GM23338 (cell line): ENCODE data around the gene INO80. TPM values are rescaled to one million over a fixed set of nuclear protein-coding genes. Genes with fewer than 3 reads are reported as not detected.

Source experiments
- ATAC-seq: fragments of 200-7000 bp; cut with Tn5 transposase; 3 replicates; pipeline ENCODE4 v1.9.1; 2020
- DNase-seq: peaks from one replicate; pipeline ENCODE4 v3.0.0-alpha.2; 2015; ENCODE audit warnings: low spot score
- H2AFZ ChIP-seq: fragments of 200-600 bp; sonication (generic); 2 replicates; pipeline ENCODE4 v1.8.0; 2016; ENCODE audit warnings: antibody characterized with exemption, mild to moderate bottlenecking, moderate library complexity
- H3F3A ChIP-seq: fragments of 200-600 bp; sonication (generic); replicated peaks from 2 replicates; pipeline ENCODE4 v1.8.0; 2017; ENCODE audit warnings: antibody characterized with exemption, mixed run types, low read depth
- H3K27ac ChIP-seq: fragments of 200-600 bp; sonication (generic); 2 replicates; pipeline ENCODE4 v1.6.1; 2016; ENCODE audit warnings: low read depth
- H3K27me3 ChIP-seq: fragments of 200-600 bp; sonication (generic); 2 replicates; pipeline ENCODE4 v1.8.0; 2016; ENCODE audit warnings: mild to moderate bottlenecking, mixed run types, moderate library complexity; ENCODE audit not compliant: insufficient read depth
- H3K36me3 ChIP-seq: fragments of 200-600 bp; sonication (generic); 2 replicates; pipeline ENCODE4 v1.8.0; 2016; ENCODE audit warnings: mild to moderate bottlenecking; ENCODE audit not compliant: insufficient read depth
- H3K4me1 ChIP-seq: fragments of 200-600 bp; sonication (generic); 2 replicates; pipeline ENCODE4 v1.8.0; 2016; ENCODE audit warnings: mild to moderate bottlenecking, moderate library complexity; ENCODE audit not compliant: insufficient read depth
- H3K4me2 ChIP-seq: fragments of 200-600 bp; sonication (generic); 2 replicates; pipeline ENCODE4 v1.7.1; 2017; ENCODE audit warnings: mixed run types
- H3K4me3 ChIP-seq: fragments of 200-600 bp; sonication (generic); 2 replicates; pipeline ENCODE4 v1.6.1; 2016; ENCODE audit warnings: mixed run types
- H3K79me2 ChIP-seq: fragments of 200-600 bp; sonication (generic); replicated peaks from 2 replicates; pipeline ENCODE4 v1.8.0; 2017; ENCODE audit warnings: mild to moderate bottlenecking; ENCODE audit not compliant: insufficient read depth
- H3K9me2 ChIP-seq: fragments of 200-600 bp; sonication (generic); 2 replicates; pipeline ENCODE4 v1.8.0; 2017; ENCODE audit not compliant: insufficient read depth
- H4K20me1 ChIP-seq: fragments of 200-600 bp; sonication (generic); replicated peaks from 2 replicates; pipeline ENCODE4 v1.8.0; 2017; ENCODE audit warnings: mild to moderate bottlenecking; ENCODE audit not compliant: insufficient read depth
- H3K27ac Mint-ChIP-seq: 2 replicates; pipeline ENCODE4 v1.8.0; 2020; ENCODE audit warnings: inconsistent platforms, mild to moderate bottlenecking, moderate library complexity, mixed read lengths
- H3K27me3 Mint-ChIP-seq: 3 replicates; pipeline ENCODE4 v1.8.0; 2022; ENCODE audit warnings: low read depth, mild to moderate bottlenecking, moderate library complexity, mixed read lengths, inconsistent platforms; ENCODE audit not compliant: insufficient read depth, poor library complexity
- H3K36me3 Mint-ChIP-seq: 3 replicates; pipeline ENCODE4 v1.8.0; 2021; ENCODE audit warnings: low read depth, mild to moderate bottlenecking, inconsistent platforms, moderate library complexity, mixed read lengths
- H3K4me1 Mint-ChIP-seq: 3 replicates; pipeline ENCODE4 v1.8.0; 2020; ENCODE audit warnings: mild to moderate bottlenecking, inconsistent platforms, mixed read lengths
- H3K4me3 Mint-ChIP-seq: 3 replicates; pipeline ENCODE4 v1.8.0; 2021; ENCODE audit warnings: moderate library complexity, mild to moderate bottlenecking, inconsistent platforms, mixed read lengths
- H3K9me3 Mint-ChIP-seq: 3 replicates; pipeline ENCODE4 v1.8.0; 2020; ENCODE audit warnings: moderate library complexity, mild to moderate bottlenecking, inconsistent platforms, mixed read lengths
- CREB1 ChIP-seq: fragments of 250-450 bp; sonication (Bioruptor Pico); IDR thresholded peaks from 2 replicates; pipeline ENCODE4 v1.5.0; 2020; ENCODE audit warnings: low read depth, mild to moderate bottlenecking, moderate library complexity
- CTCF ChIP-seq, 2 experiments: fragments of 200-600 bp in 1 of 2; sonication (generic) in 1 of 2; conservative IDR thresholded peaks; 2 replicates each; pipeline versions ENCODE4 v1.5.1 to v1.6.1; 2016 to 2017; ENCODE audit warnings: antibody characterized with exemption in 2 of 2, low read depth in 2 of 2, mild to moderate bottlenecking in 2 of 2, moderate library complexity in 1 of 2
- ETS1 ChIP-seq: IDR thresholded peaks from 2 replicates; pipeline ENCODE4 v1.6.1; 2016; ENCODE audit warnings: antibody characterized with exemption
- EZH2 ChIP-seq: fragments of 200-600 bp; sonication (generic); IDR thresholded peaks from one replicate; pipeline ENCODE4 v1.8.0; 2017; ENCODE audit warnings: antibody characterized with exemption, mild to moderate bottlenecking, low read depth; ENCODE audit not compliant: unreplicated experiment
- EZH2phosphoT487 ChIP-seq: fragments of 200-600 bp; sonication (generic); IDR thresholded peaks from one replicate; pipeline ENCODE4 v1.8.1; 2018; ENCODE audit warnings: antibody characterized with exemption; ENCODE audit not compliant: unreplicated experiment
- JUNB ChIP-seq: IDR thresholded peaks from one replicate; pipeline ENCODE4 v1.6.1; 2016; ENCODE audit warnings: antibody characterized with exemption; ENCODE audit not compliant: unreplicated experiment
- NANOG ChIP-seq: IDR thresholded peaks from 2 replicates; pipeline ENCODE4 v1.6.1; 2016; ENCODE audit warnings: antibody characterized with exemption, borderline replicate concordance
- POLR2AphosphoS5 ChIP-seq: IDR thresholded peaks from 2 replicates; pipeline ENCODE4 v1.6.1; 2016; ENCODE audit warnings: antibody characterized with exemption, low read depth
- REST ChIP-seq: IDR thresholded peaks from one replicate; pipeline ENCODE4 v1.6.1; 2018; ENCODE audit warnings: antibody characterized with exemption; ENCODE audit not compliant: unreplicated experiment
- STAT1 ChIP-seq: IDR thresholded peaks from one replicate; pipeline ENCODE4 v1.6.1; 2016; ENCODE audit warnings: antibody characterized with exemption; ENCODE audit not compliant: unreplicated experiment
- ZNF114 ChIP-seq: fragments of 250-450 bp; sonication (Bioruptor Pico); IDR thresholded peaks from 2 replicates; pipeline ENCODE4 v1.5.0; 2020; ENCODE audit warnings: mild to moderate bottlenecking, moderate library complexity
- ZNF331 ChIP-seq: fragments of 250-450 bp; sonication (Bioruptor Pico); IDR thresholded peaks from 2 replicates; pipeline ENCODE4 v1.5.0; 2020; ENCODE audit warnings: low read depth, mild to moderate bottlenecking, moderate library complexity
- ZNF462 ChIP-seq: fragments of 250-450 bp; sonication (Bioruptor Pico); IDR thresholded peaks from 2 replicates; pipeline ENCODE4 v1.5.0; 2020; ENCODE audit warnings: mild to moderate bottlenecking, moderate library complexity
- polyA plus RNA-seq: library from polyadenylated mRNA; unstranded; fragments of >200 nt; fragmentation: Nextera tagmentation; extraction: Ambion mirVana; gene quantifications from 2 replicates; pipeline ENCODE4 v1.2.1, GENCODE V29; 2016
- total RNA-seq: library from RNA; depleted of rRNA; stranded (reverse); fragments of >200 nt; shearing (Covaris generic); gene quantifications from 2 replicates; pipeline ENCODE4 v1.2.3, GENCODE V29; 2014

Gene INO80
- total and polyA plus RNA-seq, 2 experiments from 2014 or later = 6.5 to 24.9 TPM

GRCh38 chr15:40976819-40977218, 139.3 kb downstream of the INO80 start:
- DNase-seq (no peak), ATAC-seq (no peak)
- no peaks in the 10 kb centered on the region for H4K20me1 ChIP-seq
- Mint-ChIP-seq H3K36me3 (peaks cover 42% of the 10 kb centered on the region), H3K4me3 (no peak overlapping the region), H3K4me1 (peaks cover 10% of the 10 kb centered on the region), H3K27ac (no peak overlapping the region), H3K9me3 (no peaks in the 10 kb centered on the region; the same call in 2 of the 3 replicates), H3K27me3 (peaks cover 6% of the 10 kb centered on the region)
- H3K79me2 ChIP-seq = no peaks in the 10 kb centered on the region
- H3K4me2 ChIP-seq = no peak overlapping the region
- no peak for TF ChIP-seq CREB1 (CRISPR knock-in tag)
- no peak for TF ChIP-seq STAT1
- TF ChIP-seq POLR2AphosphoS5 = no peak
- no peak for TF ChIP-seq EZH2
- no peak for TF ChIP-seq NANOG
- no peak for TF ChIP-seq EZH2phosphoT487
- no peak for TF ChIP-seq ETS1
- no peak for TF ChIP-seq JUNB
- no peak for TF ChIP-seq ZNF331 (CRISPR knock-in tag)
- no peak for TF ChIP-seq CTCF (conservative IDR thresholded peaks at IDR 0.05; ENCODE audit: low read depth in 2 of 2)
- no peak for TF ChIP-seq REST
- TF ChIP-seq ZNF114 (CRISPR knock-in tag) = no peak
- no peak for TF ChIP-seq ZNF462 (CRISPR knock-in tag)
- no peak overlapping the region for H3K27ac ChIP-seq
- no peak overlapping the region for H2AFZ ChIP-seq
- 0 out of 2 replicates have a peak, but pooled peaks cover 3% of the 10 kb centered on the region for H3K4me1 ChIP-seq
- H3K4me3 ChIP-seq = no peak overlapping the region
- H3K36me3 ChIP-seq = peaks cover 20% of the 10 kb centered on the region
- no peaks in the 10 kb centered on the region for H3K9me2 ChIP-seq
- H3K27me3 ChIP-seq = no peaks in the 10 kb centered on the region
- no peaks in the 10 kb centered on the region for H3F3A ChIP-seq
